GM12864 (cell line): ENCODE results near the gene ACLY.

ENCODE experiments used
- DNase-seq: peaks from one replicate; pipeline ENCODE4 v3.0.0-alpha.2; 2011; ENCODE audit warnings: low read depth
- H3K4me3 ChIP-seq: 2 replicates; pipeline ENCODE4 v1.5.1; 2011; ENCODE audit warnings: mild to moderate bottlenecking, low read depth, low read length, control low read depth
- TF ChIP-seq, protein P1 (sequence below): IDR thresholded peaks from 2 replicates; pipeline ENCODE4 v1.5.1; 2011; ENCODE audit warnings: low read depth, mild to moderate bottlenecking, moderate library complexity, low read length, control low read depth, inconsistent platforms; ENCODE audit errors: missing control alignments

ACLY gene

DNA sequence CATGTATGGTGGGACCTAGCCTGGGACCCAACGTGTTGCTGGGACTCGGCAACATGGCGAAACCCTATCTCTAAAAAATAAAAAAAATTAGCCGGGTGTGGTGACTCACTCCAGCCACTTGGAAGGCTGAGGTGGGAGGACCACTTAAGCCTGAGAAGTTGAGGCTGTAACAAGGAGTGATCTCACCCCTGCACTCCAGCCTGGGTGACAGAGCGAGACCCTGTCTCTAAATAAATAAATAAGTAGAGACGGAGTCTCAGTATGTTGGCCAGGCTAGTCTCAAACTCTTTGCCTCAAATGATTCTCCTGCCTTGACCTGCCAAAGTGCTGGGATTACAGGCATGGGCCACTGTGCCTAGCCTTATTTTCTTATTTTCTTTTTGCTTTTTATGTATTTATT, 37.8 kb upstream of the ACLY start:
- H3K4me3 ChIP-seq = no peak overlapping the region
- TF ChIP-seq, protein P1, sequence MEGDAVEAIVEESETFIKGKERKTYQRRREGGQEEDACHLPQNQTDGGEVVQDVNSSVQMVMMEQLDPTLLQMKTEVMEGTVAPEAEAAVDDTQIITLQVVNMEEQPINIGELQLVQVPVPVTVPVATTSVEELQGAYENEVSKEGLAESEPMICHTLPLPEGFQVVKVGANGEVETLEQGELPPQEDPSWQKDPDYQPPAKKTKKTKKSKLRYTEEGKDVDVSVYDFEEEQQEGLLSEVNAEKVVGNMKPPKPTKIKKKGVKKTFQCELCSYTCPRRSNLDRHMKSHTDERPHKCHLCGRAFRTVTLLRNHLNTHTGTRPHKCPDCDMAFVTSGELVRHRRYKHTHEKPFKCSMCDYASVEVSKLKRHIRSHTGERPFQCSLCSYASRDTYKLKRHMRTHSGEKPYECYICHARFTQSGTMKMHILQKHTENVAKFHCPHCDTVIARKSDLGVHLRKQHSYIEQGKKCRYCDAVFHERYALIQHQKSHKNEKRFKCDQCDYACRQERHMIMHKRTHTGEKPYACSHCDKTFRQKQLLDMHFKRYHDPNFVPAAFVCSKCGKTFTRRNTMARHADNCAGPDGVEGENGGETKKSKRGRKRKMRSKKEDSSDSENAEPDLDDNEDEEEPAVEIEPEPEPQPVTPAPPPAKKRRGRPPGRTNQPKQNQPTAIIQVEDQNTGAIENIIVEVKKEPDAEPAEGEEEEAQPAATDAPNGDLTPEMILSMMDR = no peak
- no peak for DNase-seq

DNA sequence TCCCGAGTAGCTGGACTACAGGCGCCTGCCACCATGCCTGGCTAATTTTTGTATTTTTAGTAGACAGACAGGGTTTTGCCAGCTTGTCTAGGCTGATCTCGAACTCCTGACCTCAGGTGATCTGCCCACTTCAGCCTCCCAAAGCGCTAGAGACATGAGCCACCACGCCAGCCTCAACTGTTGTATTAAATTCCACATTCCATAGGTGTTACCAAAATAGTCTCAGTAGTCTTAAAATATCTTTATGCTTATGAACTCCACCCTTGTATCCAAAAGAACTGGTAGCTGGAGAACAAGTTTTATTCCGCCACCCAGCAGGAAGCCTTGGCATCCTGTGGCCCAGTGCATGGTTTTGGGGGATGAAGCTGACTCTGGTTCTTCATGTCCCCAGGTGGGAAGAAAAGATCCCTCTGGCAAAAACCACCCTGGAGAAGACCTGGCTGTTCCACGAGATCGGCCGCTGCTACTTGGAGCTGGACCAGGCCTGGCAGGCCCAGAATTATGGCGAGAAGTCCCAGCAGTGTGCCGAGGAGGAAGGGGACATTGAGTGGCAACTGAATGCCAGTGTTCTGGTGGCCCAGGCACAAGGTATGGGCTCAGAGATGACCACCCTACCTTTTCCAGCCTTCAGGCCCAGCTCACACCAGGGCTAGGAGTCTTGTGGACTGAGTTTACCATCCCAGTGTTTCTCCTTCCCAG, 30.2 kb upstream of the ACLY start:
- H3K4me3 ChIP-seq = no peak overlapping the region
- DNase-seq = no peak
- TF ChIP-seq, protein P1 = no peak

DNA sequence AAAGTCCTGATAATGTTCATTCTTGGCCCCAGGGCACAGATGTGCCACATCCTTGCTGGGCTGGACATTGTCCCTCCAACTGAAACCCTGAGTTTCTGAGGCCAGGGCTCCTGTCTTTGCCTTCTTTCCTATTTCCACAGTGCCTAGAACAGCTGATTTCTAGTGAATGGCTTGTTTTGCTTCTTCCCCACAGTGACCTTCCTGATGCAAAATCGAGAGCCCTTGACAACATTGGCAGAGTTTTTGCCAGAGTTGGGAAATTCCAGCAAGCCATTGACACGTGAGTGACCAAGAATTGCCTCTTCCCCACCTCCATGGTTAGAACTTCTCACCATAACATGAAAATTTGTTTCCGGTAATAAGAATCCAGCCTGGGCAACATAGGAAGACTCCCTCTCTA, 26.2 kb upstream of the ACLY start:
- no peak overlapping the region for H3K4me3 ChIP-seq
- DNase-seq = no peak

DNA sequence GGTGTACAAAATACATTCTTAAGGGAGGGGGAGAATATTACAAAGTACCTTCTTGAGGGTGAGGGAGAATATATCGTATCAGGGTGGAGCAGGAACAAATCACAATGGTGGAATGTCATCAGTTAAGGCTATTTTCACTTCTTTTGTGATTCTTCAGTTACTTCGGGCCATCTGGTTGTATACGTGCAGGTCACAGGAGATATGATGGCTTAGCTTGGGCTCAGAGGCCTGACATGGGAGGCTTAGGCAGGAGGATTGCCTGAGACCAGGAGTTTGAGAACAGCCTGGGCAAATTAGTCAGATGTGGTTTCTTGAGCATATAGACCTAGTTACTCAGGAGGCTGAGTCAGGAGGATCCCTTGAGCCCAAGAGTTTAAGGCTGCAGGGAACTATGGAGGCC, 24.7 kb upstream of the ACLY start:
- TF ChIP-seq, protein P1 = no peak
- no peak for DNase-seq
- no peak overlapping the region for H3K4me3 ChIP-seq

More for the DNA sequence above, 26.2 kb upstream of the ACLY start:
- TF ChIP-seq, protein P1 = no peak

DNA sequence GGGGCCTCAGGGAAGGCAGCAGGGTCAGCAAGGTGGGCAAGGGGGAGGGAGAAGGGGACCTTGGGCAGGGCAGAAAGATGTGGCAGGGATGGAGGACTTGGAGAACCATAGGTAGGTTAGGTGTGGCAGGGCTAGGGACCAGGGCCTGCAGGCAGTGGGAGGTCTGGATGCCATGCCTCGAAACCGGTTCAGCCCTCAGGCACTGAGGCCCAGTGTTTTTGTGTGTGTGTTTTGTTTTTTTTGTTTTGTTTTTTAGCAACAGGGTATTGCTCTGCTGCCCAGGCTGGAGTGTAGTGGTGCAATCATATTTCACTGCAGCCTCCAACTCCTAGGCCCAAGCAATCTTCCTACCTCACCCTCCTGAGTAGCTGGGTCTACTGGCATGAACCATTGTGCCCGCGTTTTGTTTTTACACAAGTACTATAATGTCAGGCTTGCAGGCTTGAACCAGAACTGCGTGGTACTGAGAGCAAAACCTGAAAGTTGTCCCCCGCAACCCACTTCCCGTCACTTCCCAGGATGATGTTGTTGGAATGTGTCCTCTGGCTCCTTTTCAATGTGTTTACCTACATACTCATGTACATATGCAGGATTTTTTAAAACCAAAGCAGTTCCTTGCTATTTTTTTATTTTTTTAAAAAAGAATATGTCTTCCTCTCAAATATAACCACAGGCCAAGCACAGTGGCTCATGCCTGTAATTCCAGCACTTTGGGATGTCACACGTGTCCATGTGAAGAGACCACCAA, 24.0 kb upstream of the ACLY start:
- DNase-seq = no peak
- H3K4me3 ChIP-seq = no peak overlapping the region
- TF ChIP-seq, protein P1 = no peak

DNA sequence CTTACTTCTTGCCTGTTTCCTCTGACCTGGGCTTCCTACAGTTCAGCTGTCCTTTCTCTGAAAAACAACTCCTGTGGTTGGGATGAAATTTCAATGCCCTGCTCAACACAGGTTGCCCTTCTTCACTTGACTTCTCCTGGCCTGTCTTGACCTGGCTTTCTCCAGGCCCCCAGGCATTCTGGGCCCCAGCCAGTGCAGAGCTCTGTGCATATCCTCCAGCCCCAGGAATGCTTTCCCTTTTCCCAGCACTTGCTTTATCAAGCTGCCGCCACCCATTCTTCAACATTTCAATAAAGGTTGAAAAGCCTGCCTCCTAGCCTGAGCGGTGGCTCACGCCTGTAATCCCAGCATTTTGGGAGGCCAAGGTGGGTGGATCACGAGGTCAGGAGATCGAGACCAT, 22.4 kb upstream of the ACLY start:
- TF ChIP-seq, protein P1 = no peak
- no peak overlapping the region for H3K4me3 ChIP-seq
- DNase-seq = no peak
